ENCODE results near the gene MS4A2. TPM values are rescaled to one million over a fixed set of nuclear protein-coding genes. Genes with fewer than 3 reads are reported as not detected.

Gene MS4A2
- total RNA-seq, 1 experiment from 2014 or later: not detected

DNA sequence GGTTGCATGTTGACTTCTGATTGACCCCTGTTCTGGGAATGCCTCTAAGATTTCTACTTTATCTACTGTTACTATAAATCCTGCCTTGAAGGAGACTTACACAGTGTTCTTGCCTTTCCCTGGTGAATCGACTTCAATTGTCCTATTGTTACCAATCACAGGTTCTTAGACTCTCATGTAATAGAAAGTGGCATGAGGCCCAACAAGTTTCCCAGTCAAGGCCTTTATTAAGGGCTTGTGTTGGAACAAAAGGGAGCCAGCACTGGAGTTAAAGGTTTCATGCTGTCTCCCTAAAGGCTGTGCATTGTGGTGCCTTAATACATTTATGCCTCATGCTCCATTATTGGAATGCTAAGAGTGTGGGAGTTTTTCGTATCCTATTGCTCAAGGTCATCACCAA is 23.3 kb downstream of the MS4A2 start:
- BruUV-seq (replicated peaks): no TSS peak
- no peak for DNase-seq
- no peaks in the 10 kb centered on the region for H3F3A ChIP-seq (ENCODE audit: low read length, unreplicated experiment)
- no peak overlapping the region for H3K9ac ChIP-seq (ENCODE audit: low read length)
- no peaks in the 10 kb centered on the region for H3K9me2 ChIP-seq (replicated peaks; ENCODE audit: low read length)
- no peaks in the 10 kb centered on the region for H3K27me3 ChIP-seq (ENCODE audit: low read length)
- no peak overlapping the region for H2AFZ ChIP-seq (ENCODE audit: low read length)
- CTCF ChIA-PET: no interaction called here
- no peaks in the 10 kb centered on the region for H4K20me1 ChIP-seq (ENCODE audit: low read length)
- no peaks in the 10 kb centered on the region; the same call in 1 of the 2 replicates for H3K4me1 ChIP-seq (ENCODE audit: insufficient read depth, low read length)
- no peak overlapping the region for H3K27ac ChIP-seq (ENCODE audit: low read length)
- no peak overlapping the region for H3K4me2 ChIP-seq (ENCODE audit: low read length)
- TF ChIP-seq, protein P1, sequence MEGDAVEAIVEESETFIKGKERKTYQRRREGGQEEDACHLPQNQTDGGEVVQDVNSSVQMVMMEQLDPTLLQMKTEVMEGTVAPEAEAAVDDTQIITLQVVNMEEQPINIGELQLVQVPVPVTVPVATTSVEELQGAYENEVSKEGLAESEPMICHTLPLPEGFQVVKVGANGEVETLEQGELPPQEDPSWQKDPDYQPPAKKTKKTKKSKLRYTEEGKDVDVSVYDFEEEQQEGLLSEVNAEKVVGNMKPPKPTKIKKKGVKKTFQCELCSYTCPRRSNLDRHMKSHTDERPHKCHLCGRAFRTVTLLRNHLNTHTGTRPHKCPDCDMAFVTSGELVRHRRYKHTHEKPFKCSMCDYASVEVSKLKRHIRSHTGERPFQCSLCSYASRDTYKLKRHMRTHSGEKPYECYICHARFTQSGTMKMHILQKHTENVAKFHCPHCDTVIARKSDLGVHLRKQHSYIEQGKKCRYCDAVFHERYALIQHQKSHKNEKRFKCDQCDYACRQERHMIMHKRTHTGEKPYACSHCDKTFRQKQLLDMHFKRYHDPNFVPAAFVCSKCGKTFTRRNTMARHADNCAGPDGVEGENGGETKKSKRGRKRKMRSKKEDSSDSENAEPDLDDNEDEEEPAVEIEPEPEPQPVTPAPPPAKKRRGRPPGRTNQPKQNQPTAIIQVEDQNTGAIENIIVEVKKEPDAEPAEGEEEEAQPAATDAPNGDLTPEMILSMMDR (conservative IDR thresholded peaks at IDR 0.05; ENCODE audit: low read depth, low read length): no peak
- TF ChIP-seq EZH2 (IDR thresholded peaks at IDR 0.05; ENCODE audit: low read length, unreplicated experiment): no peak
- no peak for TF ChIP-seq EZH2phosphoT487 (IDR thresholded peaks at IDR 0.05; ENCODE audit: borderline replicate concordance, low read length)
- POLR2A ChIA-PET (ENCODE audit: unreplicated experiment): no interaction called here
- H3K79me2 ChIP-seq (ENCODE audit: low read length): no peaks in the 10 kb centered on the region
- intact Hi-C loops (cut with micrococcal nuclease): no loop called here
- no peaks in the 10 kb centered on the region for H3K36me3 ChIP-seq (ENCODE audit: low read depth, low read length)
- no peaks in the 10 kb centered on the region for H3K9me3 ChIP-seq (ENCODE audit: low read length)
- no peak for ATAC-seq
- no peak overlapping the region for H3K4me3 ChIP-seq (ENCODE audit: low read length)

DNA sequence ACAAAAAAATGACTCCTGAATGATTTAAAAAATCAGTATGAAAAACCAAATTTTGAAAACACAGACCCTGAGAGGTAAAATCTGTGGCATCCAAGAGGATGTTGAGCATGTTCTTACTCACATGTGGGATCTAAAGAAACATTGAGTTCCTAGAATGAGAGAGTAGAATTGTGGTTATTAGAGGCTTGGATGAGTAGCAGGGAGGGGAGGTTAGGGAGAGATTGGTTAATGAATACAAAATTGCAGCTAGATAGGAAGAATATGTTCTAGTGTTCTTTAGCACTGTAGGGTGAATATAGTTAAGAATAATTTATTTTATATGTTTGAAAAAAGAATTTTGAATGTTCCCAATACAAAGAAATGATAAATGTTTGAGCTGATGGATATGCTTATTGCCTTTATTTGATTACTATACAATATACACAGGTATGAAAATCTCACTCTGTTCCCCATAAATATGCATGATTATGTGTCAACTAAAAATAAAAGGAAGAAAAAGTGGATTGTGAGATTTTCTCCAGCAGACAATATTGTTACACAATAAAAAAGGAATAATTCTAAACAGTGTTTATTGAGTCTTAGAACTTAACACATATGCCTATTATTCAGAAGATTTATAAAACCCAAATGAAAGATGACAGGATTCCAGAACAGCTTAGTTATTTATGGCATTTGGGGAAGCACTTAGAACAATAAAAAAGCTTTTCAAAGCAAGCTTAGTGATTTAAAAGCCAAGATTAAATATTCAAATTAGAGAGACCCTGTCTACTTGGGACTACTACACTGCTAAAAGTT is 28.7 kb downstream of the MS4A2 start:
- no peaks in the 10 kb centered on the region for H3K4me1 ChIP-seq (ENCODE audit: insufficient read depth, low read length)
- DNase-seq (no peak), ATAC-seq (no peak)
- no peaks in the 10 kb centered on the region for H3K9me3 ChIP-seq (ENCODE audit: low read length)
- H3K9me2 ChIP-seq (replicated peaks; ENCODE audit: low read length): no peaks in the 10 kb centered on the region
- intact Hi-C loops (cut with micrococcal nuclease): no loop called here
- H4K20me1 ChIP-seq (ENCODE audit: low read length): no peaks in the 10 kb centered on the region
- no peaks in the 10 kb centered on the region for H3K36me3 ChIP-seq (ENCODE audit: low read depth, low read length)
- no peaks in the 10 kb centered on the region for H3K27me3 ChIP-seq (ENCODE audit: low read length)
- no peaks in the 10 kb centered on the region for H3K79me2 ChIP-seq (ENCODE audit: low read length)
- TF ChIP-seq EZH2phosphoT487 (IDR thresholded peaks at IDR 0.05; ENCODE audit: borderline replicate concordance, low read length): no peak
- TF ChIP-seq, protein P1 (conservative IDR thresholded peaks at IDR 0.05; ENCODE audit: low read depth, low read length): no peak
- H3K4me3 ChIP-seq (ENCODE audit: low read length): no peak overlapping the region
- CTCF ChIA-PET: no interaction called here
- POLR2A ChIA-PET (ENCODE audit: unreplicated experiment): no interaction called here
- no peak overlapping the region for H2AFZ ChIP-seq (ENCODE audit: low read length)
- BruUV-seq (replicated peaks): no TSS peak
- no peak overlapping the region for H3K27ac ChIP-seq (ENCODE audit: low read length)
- H3F3A ChIP-seq (ENCODE audit: low read length, unreplicated experiment): no peaks in the 10 kb centered on the region
- H3K4me2 ChIP-seq (ENCODE audit: low read length): no peak overlapping the region
- H3K9ac ChIP-seq (ENCODE audit: low read length): no peak overlapping the region

DNA sequence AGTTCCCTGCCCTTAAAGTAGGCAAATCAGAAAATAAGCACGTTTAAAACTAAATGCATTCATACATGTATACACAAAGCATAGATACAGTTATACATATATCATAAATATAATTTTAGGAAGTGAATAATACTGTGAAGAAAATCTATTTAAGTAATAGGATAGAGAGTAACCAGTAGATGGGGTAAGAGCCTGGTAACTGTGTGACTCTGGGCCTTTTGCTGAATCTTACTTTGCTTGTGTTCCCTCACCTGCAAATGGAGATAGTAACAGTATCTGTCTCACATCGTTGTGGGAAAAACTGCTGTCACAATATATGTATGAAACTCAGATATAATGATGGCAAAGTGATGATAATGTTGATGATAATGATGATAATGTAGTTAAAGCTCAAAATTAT is 29.9 kb downstream of the MS4A2 start:
- BruUV-seq (replicated peaks): no TSS peak

More for the DNA sequence above, 29.9 kb downstream of the MS4A2 start:
- no peaks in the 10 kb centered on the region for H3K79me2 ChIP-seq (ENCODE audit: low read length)
- H3K4me3 ChIP-seq (ENCODE audit: low read length): no peak overlapping the region
- intact Hi-C loops (cut with micrococcal nuclease): no loop called here
- H3K9ac ChIP-seq (ENCODE audit: low read length): no peak overlapping the region
- POLR2A ChIA-PET (ENCODE audit: unreplicated experiment): no interaction called here
- peak; percentile 55 for DNase-seq
- no peaks in the 10 kb centered on the region for H3K9me2 ChIP-seq (replicated peaks; ENCODE audit: low read length)
- H3K4me1 ChIP-seq (ENCODE audit: insufficient read depth, low read length): no peaks in the 10 kb centered on the region
- no peaks in the 10 kb centered on the region for H3K36me3 ChIP-seq (ENCODE audit: low read depth, low read length)
- CTCF ChIA-PET: no interaction called here
- no peak overlapping the region for H3K27ac ChIP-seq (ENCODE audit: low read length)
- H3K4me2 ChIP-seq (ENCODE audit: low read length): no peak overlapping the region
- H3K27me3 ChIP-seq (ENCODE audit: low read length): no peaks in the 10 kb centered on the region
- H3K9me3 ChIP-seq (ENCODE audit: low read length): no peaks in the 10 kb centered on the region
- TF ChIP-seq EZH2 (IDR thresholded peaks at IDR 0.05; ENCODE audit: low read length, unreplicated experiment): no peak
- no peak for TF ChIP-seq EZH2phosphoT487 (IDR thresholded peaks at IDR 0.05; ENCODE audit: borderline replicate concordance, low read length)
- TF ChIP-seq, protein P1 (conservative IDR thresholded peaks at IDR 0.05; ENCODE audit: low read depth, low read length): peak; percentile 54
- 0 out of 2 replicates have a peak overlapping the region, but pooled peaks have one; percentile 27 for H2AFZ ChIP-seq (ENCODE audit: low read length)
- ATAC-seq: peak; percentile 20; the same call in 1 of the 2 replicates
- H3F3A ChIP-seq (ENCODE audit: low read length, unreplicated experiment): no peaks in the 10 kb centered on the region
- no peaks in the 10 kb centered on the region for H4K20me1 ChIP-seq (ENCODE audit: low read length)
